ENCODE measurements around the gene ATAD1.

GRCh38 chr10:87764072-87764934 lies 53.7 kb downstream of the ATAD1 start:
- no peak for TF ChIP-seq CTCF (IDR thresholded peaks at IDR 0.05)
- no peak for TF ChIP-seq POLR2A (IDR thresholded peaks at IDR 0.05)
